Vein endothelial cell (primary cell): ENCODE measurements around the gene CRNN. TPM values are rescaled to one million over a fixed set of nuclear protein-coding genes. Genes with fewer than 3 reads are reported as not detected.

Experiments used
- small RNA-seq: library from RNA; depleted of rRNA; stranded (forward); fragments of <200 nt; gene quantifications from one replicate; pipeline ENCODE3, GENCODE V24; 2012
- total RNA-seq: library from RNA; depleted of rRNA; stranded (reverse); fragments of >200 nt; gene quantifications from 2 replicates; pipeline ENCODE4 v1.2.3, GENCODE V29; 2012

The CRNN gene
- total RNA-seq, result not detected in 2 replicates

GRCh38 chr1:152413909-152414308 lies at the start of gene CRNN:
TSS of gene CRNN (minus strand) at chr1:152414263. CDS start at chr1:152412233, 2,030 bp downstream.

GRCh38 chr1:152359906-152360305 lies 54.2 kb downstream of the CRNN start, which contains the start of gene FLG2:
TSS of gene FLG2 (minus strand) at chr1:152360006. CDS start at chr1:152358884, 1,122 bp downstream.

Small RNA genes lying within 50 kb of the gene (small RNA-seq; reads per million reads assigned to genes)
- not detected for gene HMGN3P1

Other genes starting within 250 kb of the CRNN start
- gene HRNR, start 190.1 kb downstream of the CRNN start, total RNA-seq, result not detected in 2 replicates
- not detected in 2 replicates for gene FLG, start 89.0 kb downstream of the CRNN start, total RNA-seq
- gene FLG2, start 54.3 kb downstream of the CRNN start, total RNA-seq, result not detected in 2 replicates
- gene LCE5A, start 96.5 kb upstream of the CRNN start, total RNA-seq, result not detected in 2 replicates
- gene CRCT1, start 100.2 kb upstream of the CRNN start, total RNA-seq, result not detected in 2 replicates
- not detected in 2 replicates for gene LCE3E, start 152.5 kb upstream of the CRNN start, total RNA-seq
- not detected in 2 replicates for gene LCE3D, start 166.3 kb upstream of the CRNN start, total RNA-seq
- not detected in 2 replicates for gene LCE3C, start 186.0 kb upstream of the CRNN start, total RNA-seq
- gene LCE3B, start 199.5 kb upstream of the CRNN start, total RNA-seq, result not detected in 2 replicates
- not detected in 2 replicates for gene LCE3A, start 208.8 kb upstream of the CRNN start, total RNA-seq
- not detected in 2 replicates for gene LCE2D, start 249.1 kb upstream of the CRNN start, total RNA-seq